GM18951 (cell line): ENCODE results near the gene TMEM106C.

ENCODE experiments used
- POLR2A ChIP-seq: IDR thresholded peaks from 4 replicates; pipeline ENCODE4 v1.6.1; 2011; ENCODE audit warnings: mild to moderate bottlenecking; ENCODE audit not compliant: insufficient read length, insufficient read depth; ENCODE audit errors: extremely low read depth
- in situ Hi-C: fragments of 300-500 bp; cut with MboI; formaldehyde crosslinking; loops from one replicate; pipeline ENCODE4 v1.12.0; 2022; ENCODE audit warnings: low sequenced_read_pairs, mixed read lengths, inconsistent platforms; ENCODE audit not compliant: unreplicated experiment

Gene TMEM106C

DNA sequence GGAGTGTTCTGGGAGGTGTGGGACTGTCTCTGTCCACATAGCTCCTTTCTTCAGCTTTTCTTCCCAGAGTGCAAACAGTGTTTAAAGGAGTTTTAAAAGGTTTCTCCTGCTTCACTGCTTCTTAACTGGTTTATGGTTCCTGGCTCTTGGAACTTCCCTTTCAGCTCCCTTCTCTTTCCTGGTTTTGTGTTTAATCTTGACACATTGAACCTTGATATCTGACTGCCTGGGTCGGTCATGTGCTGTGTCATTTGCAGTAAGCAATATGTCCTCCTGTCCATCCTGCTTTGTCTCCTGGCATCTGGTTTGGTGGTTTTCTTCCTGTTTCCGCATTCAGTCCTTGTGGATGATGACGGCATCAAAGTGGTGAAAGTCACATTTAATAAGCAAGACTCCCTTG is 2.2 kb downstream of the TMEM106C start:
- TF ChIP-seq POLR2A, result no peak
- in situ Hi-C loops, result no loop called here

DNA sequence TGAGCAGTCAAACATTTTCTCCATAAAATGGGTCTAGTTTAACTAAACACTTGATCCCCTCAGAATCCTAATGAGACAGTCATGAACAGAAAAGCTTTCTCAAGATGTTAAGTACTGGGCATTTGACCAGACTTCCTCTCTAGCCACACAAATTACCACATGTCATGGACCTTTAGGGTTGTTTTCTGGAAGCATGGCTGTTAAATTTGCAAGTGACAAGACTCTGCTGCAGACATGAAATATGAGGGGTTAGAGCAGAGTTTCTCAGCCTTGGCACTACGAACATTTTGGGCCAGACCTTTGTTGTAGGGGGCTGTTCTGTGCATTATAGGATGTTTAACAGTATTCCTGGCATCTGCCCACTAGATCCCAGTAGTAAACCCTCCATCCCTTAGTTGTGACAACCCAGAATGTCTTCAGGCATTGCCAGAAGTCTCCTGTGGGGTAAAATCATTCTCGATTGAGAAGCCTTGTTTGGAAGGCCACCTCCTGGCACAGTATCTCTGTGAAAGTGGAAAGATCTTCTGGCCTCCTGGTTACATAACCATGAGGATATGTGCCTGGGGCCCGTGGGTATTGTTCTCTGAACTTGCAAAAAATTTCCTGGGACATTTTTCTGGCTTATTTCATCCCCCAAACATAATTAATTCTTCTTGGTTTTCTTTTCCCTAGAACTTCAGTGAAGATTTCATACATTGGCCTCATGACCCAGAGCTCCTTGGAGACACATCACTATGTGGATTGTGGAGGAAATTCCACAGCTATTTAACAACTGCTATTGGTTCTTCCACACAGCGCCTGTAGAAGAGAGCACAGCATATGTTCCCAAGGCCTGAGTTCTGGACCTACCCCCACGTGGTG is 4.3 kb downstream of the TMEM106C start:
- no peak for TF ChIP-seq POLR2A
- in situ Hi-C loops, result no loop called here

DNA sequence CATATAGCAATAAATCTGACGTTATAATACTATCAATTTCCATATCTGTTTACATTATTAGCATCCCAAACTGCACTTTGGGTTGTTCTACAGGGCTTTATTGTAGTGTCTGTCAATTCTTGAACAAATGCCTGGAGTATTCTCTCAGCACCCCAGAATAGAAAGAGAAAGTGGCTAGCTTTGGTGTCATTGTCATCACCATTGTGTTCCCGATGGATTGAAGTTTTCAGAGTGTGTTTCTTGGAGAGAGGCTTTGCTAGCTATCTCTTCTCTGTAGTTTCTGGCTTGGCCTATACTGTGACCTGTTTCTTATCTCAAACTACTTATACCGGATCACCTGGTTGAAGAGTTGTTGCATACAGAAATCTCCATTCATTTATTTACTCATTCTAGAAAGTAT is 6.4 kb downstream of the TMEM106C start:
- in situ Hi-C loops, result no loop called here
- no peak for TF ChIP-seq POLR2A

DNA sequence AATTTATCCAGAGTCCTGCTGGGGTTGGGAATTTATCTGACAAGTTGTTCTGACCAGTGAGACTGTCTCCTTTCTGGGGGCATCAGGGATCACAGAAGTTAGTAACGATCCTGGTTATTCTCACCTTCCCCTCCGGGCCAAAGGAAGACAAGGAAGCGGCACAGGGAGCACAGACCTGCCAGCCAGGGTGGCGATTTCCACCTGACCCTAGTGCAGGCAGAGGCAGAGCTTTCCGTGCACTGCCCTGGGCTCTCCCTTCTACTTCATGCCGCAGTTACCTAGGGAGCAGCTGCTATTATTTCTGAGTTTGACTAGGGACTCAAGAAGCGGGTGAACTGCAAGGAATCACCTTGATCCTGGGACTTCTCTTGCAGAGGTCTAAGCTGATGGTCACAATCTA is 7.4 kb downstream of the TMEM106C start:
- in situ Hi-C loops, result no loop called here
- TF ChIP-seq POLR2A, result no peak

DNA sequence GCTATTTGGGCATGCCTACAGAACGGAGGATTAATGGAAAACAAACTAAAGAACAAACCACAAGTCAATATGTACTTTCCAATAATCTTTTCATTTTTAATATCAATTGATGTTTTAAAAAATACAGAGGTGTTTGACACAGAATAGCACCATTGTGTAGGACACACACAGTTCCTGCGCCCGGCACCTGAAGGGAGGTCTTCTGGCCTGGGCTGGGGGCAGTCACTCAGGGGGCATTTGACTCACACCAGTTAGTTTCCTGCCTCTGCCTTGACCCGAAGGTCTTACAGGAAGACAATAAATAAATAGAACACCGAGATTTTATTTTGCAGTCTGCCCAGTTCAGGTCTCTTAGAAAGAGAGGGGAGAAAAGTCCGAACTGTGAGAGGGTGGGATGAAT is 9.5 kb downstream of the TMEM106C start:
- TF ChIP-seq POLR2A, result no peak
- in situ Hi-C loops, result no loop called here

DNA sequence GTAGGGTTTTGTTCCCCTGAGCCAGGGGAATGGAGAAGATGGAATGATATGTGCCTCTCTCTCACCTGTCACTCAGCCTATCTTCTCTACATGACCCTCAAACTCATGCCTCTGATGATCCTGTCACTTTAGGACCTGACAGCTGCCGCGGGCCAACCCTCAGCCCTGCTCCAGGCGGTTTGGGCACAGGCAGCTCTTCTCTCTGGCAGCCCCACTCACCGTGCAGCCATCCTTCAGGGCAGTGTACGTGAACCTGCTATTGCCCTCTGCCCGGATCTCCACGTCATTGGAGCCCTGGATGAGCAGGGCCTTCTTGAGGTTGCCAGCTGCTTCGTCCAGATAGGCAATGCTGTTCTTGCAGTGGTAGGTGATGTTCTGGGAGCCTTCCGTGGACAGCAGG is 10.5 kb downstream of the TMEM106C start:
- no peak for TF ChIP-seq POLR2A
- in situ Hi-C loops, result no loop called here

DNA sequence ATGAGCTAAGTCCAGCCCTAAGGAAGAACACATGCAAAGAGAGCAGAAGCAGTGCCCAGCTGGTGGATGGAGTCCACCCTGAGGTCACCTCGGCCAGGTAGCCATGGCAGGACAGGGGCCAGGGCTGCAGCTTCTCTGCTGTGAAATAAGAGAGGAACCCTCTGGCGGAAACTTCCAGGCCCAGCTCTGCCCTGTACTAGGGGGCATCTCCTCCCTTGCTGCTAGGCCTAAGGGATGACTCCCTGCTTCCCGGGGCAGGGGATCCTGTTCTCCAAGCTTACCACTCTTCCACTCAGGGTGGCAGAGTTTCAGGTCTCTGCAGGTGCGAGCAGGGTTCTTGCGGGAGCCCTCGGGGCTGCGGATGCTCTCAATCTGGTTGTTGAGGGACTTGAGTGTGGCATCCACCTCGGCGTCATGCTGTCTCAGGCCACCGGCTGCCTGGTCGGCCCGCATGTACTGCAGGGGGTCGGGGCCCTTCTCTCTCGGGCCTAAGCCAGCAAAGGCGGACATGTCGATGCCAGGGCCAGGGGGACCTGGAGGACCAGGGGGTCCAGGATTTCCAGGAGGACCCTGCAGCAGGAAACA is 11.7 kb downstream of the TMEM106C start:
- in situ Hi-C loops, result no loop called here
- TF ChIP-seq POLR2A, result no peak

DNA sequence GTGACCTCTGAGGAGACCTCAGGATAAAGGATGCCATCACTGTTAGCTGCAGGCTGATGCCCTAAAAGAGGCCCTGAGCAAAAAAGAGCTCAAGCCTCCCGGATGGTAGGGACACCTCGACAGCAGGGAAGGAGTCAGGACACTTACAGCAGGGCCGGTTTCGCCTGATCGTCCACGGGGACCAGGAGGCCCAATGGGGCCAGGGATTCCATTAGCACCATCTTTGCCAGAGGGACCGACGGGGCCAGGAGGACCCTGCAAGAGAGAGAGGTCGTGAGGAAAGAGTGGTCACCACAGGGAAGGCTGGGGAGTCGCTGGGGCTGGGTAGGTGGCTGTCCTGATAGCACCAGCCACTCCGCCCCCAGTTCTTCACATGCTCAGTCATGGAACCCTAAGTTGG is 12.4 kb downstream of the TMEM106C start:
- TF ChIP-seq POLR2A, result no peak
- in situ Hi-C loops, result no loop called here

DNA sequence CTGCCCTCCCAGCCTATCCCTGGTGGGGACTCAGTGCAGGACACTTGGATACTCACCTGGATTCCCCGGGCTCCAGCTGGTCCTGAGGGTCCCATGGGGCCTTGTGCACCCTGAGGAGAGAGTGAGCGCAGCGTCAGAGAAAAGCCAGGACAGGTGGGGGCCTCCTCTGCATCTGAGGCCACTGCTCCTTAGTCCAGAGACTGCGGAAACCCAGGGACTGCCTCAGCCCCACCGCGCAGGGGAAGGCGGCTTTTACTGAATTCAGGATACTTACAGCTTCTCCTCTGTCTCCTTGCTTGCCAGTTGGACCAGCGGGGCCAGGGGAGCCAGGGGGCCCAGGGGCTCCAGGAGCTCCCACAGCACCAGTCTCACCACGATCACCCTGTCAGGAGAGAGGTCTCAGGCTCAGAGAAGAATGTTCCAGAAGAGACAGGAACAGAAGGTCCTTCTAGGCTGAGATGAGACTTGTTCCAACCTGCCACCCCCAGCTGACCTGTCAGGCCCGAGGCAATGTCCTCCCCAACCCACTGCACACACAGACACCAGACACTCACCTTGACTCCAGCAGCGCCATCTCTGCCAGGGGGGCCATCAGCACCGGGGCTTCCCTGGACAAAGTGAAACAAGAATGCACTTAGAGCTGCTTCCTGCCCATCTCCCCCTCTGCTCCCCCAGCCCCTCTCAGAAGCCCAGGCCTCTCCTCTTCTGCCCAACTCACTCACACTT is 13.8 kb downstream of the TMEM106C start:
- in situ Hi-C loops, result no loop called here
- TF ChIP-seq POLR2A, result no peak

DNA sequence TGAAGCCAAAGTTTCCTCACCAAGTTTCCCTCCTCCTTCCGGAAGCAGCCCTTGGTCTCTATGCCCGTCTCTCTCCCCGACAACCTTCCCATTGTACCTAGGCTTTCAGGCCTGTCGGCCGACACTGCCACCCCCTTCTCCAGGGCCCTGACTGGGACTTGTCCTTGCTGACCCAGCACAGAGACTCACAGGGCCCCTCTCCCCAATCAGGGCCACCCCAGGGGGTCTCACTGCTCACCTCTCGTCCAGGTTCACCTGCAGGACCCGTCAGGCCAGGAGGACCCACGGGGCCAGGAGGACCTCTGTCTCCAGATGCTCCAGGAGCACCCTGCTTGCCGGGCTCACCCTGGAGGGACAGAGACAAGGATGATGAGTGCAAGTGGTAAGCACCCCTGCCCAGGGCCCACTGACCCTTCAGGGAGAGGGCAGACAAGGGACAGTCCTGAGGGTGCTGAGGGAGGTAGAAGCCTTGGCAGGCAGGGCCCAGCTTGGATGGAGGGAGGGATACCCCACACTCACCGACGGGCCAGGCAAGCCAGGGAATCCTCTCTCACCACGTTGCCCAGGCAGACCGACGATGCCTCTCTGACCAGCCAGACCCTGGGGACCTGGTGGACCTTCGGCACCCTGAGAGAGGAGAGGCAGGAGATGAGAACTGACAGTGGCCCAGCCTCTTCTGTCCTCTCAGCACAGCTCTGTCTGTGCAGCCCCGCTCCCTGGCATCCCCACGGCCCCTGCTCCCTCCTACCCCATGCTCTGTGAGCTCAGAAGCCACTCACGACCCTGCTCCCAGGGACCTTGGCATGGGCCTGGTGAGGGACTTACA is 14.6 kb downstream of the TMEM106C start:
- no peak for TF ChIP-seq POLR2A
- in situ Hi-C loops, result no loop called here

DNA sequence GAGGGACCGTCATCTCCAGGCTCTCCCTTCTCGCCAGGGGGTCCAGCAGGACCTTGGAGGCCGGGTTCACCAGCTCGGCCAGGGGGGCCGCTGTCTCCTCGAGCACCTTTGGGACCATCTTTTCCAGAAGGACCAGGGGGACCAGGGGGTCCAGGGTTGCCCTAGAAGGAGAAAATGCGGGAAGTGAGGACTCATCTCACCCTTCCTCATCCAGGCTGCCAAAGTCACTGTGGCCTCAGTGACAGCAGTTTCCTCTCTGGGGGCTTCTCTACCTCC is 15.1 kb downstream of the TMEM106C start:
- in situ Hi-C loops, result no loop called here
- no peak for TF ChIP-seq POLR2A

DNA sequence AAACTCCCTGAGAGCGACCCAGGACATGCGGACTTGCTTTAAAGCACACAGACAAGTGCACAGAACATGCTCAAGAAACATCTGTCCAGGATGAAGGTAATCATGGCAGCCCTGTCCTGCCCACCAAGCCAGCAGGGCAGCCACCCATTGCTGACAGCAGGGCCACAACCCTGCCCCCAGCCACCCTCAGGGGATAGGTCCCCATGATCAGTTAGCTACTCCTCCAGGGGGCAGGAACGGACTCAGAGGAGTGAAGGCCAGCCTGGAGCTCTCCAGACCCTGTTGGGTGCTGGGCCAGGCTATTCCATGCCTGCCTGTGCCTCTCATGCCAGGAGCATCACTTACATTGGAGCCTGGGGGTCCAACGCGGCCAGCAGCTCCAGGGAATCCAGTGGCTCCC is 15.8 kb downstream of the TMEM106C start:
- in situ Hi-C loops, result no loop called here
- TF ChIP-seq POLR2A, result no peak

DNA sequence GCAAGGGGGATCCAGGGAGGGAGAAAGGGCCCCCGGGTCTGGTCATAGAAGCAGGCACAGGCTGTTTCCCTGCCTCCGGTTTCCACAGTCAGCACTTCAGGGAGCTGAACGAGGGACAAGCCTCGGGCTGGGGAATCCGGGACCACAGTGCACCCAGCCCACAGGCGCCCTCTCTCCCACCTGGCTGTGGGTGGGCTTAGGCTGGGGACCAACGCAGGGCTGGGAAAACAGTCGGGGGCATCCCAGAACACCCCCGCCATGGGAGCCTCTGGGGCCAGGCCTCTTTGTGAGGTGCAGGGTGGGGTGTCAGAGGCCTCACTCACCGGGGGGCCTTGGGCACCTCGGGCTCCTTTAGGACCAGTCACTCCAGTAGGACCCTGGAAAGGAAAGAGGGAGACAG is 16.3 kb downstream of the TMEM106C start:
- no peak for TF ChIP-seq POLR2A
- in situ Hi-C loops, result no loop called here
